T-helper 1 cell treated with Interleukin-12 subunit alpha and Interleukin-12 subunit beta and Interleukin-4 antibody, amounts not matched to agents 30 μg/mL and 1 μg/mL, for 36 hours (primary cell): ENCODE measurements around the gene GLT6D1.
"Not testable (repeated sequence)": the region's sequence is repeated elsewhere in the genome, so short reads cannot be mapped to it uniquely, and the experiment has no call there.

ENCODE experiments used
- H3K27ac Mint-ChIP-seq: one replicate; pipeline ENCODE4 v1.8.0; 2021; ENCODE audit warnings: mild to moderate bottlenecking, mixed read lengths
- H3K27me3 Mint-ChIP-seq: one replicate; pipeline ENCODE4 v1.8.0; 2021; ENCODE audit warnings: low read depth, mixed read lengths
- H3K36me3 Mint-ChIP-seq: one replicate; pipeline ENCODE4 v1.8.0; 2021; ENCODE audit warnings: low read depth, mixed read lengths
- H3K4me1 Mint-ChIP-seq: one replicate; pipeline ENCODE4 v1.8.0; 2021; ENCODE audit warnings: low read depth, mixed read lengths
- H3K4me3 Mint-ChIP-seq: one replicate; pipeline ENCODE4 v1.8.0; 2021; ENCODE audit warnings: mild to moderate bottlenecking, moderate library complexity, mixed read lengths
- H3K9me3 Mint-ChIP-seq: one replicate; pipeline ENCODE4 v1.8.0; 2021; ENCODE audit warnings: mixed read lengths

The GLT6D1 gene, protein sequence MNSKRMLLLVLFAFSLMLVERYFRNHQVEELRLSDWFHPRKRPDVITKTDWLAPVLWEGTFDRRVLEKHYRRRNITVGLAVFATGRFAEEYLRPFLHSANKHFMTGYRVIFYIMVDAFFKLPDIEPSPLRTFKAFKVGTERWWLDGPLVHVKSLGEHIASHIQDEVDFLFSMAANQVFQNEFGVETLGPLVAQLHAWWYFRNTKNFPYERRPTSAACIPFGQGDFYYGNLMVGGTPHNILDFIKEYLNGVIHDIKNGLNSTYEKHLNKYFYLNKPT

DNA sequence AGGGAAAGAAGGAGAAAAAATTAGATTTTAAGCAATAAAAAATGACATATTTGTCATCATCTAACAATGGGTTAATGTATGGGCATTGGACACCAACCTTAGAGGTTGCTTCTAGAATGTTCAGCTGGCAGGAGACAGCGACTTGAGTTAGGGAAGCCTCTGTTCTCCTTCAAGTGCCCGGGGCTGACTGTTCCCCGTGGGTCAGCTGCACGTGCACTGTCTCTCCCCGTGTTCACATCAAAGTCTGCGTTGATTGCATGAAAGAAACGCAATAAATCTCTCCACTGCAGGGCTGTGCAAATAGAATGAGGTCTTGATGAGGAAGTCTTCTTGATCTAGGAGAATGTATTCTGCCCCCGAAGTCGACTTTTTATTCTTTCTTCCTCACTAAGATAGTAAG lies at the start of gene GLT6D1:
Gene GLT6D1, minus strand, starts transcription at position 345 of the 400 bp plus-strand sequence. CDS start 353 bp downstream, outside the sequence.
- H3K27ac Mint-ChIP-seq = no peak within 1 kb of the TSS

DNA sequence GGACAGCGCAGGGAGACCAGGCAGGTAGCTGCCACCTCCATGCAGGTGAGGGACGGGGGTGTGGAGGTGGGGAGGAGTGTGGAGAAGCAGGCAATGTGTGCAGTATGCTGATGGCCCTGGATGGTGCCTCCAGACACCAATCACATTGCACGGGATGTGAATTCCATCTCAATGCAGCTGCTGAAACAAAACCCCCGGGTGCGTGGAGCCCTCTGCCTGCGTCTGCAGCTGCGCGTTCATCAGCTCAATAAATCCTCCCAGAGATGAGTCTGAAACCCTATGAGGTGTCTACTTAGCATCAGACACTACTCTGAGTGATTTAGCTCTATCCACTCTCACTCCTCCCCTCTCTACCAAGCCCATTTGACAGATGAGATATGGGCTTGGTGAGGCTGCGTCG lies 49.7 kb upstream of the GLT6D1 start:
- Mint-ChIP-seq H3K4me1 (no peaks in the 10 kb centered on the region), H3K9me3 (no peaks in the 10 kb centered on the region), H3K36me3 (no peaks in the 10 kb centered on the region), H3K27me3 (no peaks in the 10 kb centered on the region), H3K4me3 (no peak overlapping the region), H3K27ac (no peak overlapping the region)

More for the DNA sequence above, at the start of gene GLT6D1:
- peaks cover 14% of the 10 kb centered on the region for H3K9me3 Mint-ChIP-seq
- H3K4me1 Mint-ChIP-seq = no peaks in the 10 kb centered on the region
- H3K36me3 Mint-ChIP-seq = no peaks in the 10 kb centered on the region
- H3K27me3 Mint-ChIP-seq = no peaks in the 10 kb centered on the region
- H3K4me3 Mint-ChIP-seq = no peak within 1 kb of the TSS

DNA sequence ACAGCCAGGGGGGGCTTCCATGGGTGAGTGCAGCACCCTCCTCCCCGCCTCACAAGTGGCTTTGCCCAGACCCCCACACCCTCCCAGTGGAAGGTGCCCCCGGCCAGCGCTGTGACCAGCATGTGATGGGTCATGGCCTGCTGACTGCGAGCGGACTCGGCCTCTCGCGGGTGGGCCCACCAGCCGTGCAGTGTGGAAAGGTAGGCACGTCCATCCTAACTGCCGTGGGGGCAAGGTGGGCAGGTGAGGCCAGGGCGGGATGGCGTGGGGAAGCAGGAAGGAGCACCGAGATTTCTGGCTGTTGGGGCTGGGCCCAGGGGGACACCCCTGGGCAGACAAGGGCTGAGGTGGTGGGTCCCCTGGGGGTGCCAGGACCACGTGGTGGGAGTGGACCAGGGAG lies 47.9 kb upstream of the GLT6D1 start:
- Mint-ChIP-seq H3K27ac (no peak overlapping the region), H3K4me1 (no peaks in the 10 kb centered on the region), H3K4me3 (no peak overlapping the region), H3K9me3 (no peaks in the 10 kb centered on the region), H3K27me3 (no peaks in the 10 kb centered on the region), H3K36me3 (no peaks in the 10 kb centered on the region)

DNA sequence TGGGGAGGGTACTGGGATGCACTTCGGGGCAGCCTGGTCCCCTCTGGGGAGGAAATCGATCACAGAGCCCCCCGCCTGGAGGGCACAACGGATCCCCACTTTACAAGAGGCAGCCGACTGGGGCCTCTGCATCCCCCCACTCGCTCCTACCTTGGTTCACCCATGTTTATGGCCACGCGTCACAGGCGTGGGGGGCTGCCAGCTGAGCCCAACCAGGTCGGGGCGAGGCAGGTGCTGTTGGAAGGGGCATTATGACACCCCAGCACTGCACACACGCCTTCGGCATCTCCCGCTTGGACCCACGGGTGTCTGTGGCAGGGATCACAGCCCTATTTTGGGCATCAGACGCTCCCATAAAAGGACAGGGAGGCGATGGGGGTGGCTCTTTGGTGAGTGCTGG lies 45.4 kb upstream of the GLT6D1 start:
- H3K36me3 Mint-ChIP-seq = no peaks in the 10 kb centered on the region
- no peaks in the 10 kb centered on the region for H3K4me1 Mint-ChIP-seq
- no peak overlapping the region for H3K4me3 Mint-ChIP-seq
- no peaks in the 10 kb centered on the region for H3K27me3 Mint-ChIP-seq
- no peak overlapping the region for H3K27ac Mint-ChIP-seq
- H3K9me3 Mint-ChIP-seq = no peaks in the 10 kb centered on the region

DNA sequence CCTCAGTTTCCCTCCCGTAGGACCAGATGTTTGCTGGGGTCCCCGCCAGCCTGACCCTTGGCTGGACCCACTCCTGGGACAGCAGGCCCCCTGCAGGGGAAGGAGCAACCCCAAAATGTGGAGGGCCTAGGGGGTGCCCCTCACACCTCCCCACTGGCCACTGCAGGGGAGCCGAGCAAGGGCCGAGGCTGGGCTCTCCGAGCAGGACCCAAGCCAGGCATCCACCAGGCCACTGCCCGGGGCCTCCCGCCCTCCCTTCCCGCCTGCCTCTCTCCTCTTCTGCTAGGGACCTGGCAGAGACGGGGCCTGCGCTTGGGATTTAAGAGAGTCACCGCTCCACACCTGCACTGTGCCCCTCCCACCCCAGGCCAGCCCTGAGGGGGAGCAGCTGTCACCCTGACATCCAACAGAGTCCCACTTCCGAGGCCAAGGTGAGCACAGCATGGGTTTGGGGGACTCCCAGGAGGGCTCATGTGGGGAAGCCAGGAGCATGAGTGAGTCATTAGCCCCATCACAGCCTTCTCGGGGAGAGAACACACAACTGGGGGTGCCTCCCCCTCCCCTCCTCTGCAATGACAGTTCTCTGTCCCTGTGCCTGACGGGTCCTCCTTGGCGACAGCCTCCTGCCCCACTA lies 44.2 kb upstream of the GLT6D1 start:
- no peak overlapping the region for H3K4me3 Mint-ChIP-seq
- H3K27me3 Mint-ChIP-seq = no peaks in the 10 kb centered on the region
- no peaks in the 10 kb centered on the region for H3K36me3 Mint-ChIP-seq
- no peaks in the 10 kb centered on the region for H3K4me1 Mint-ChIP-seq
- H3K27ac Mint-ChIP-seq = no peak overlapping the region
- no peaks in the 10 kb centered on the region for H3K9me3 Mint-ChIP-seq

DNA sequence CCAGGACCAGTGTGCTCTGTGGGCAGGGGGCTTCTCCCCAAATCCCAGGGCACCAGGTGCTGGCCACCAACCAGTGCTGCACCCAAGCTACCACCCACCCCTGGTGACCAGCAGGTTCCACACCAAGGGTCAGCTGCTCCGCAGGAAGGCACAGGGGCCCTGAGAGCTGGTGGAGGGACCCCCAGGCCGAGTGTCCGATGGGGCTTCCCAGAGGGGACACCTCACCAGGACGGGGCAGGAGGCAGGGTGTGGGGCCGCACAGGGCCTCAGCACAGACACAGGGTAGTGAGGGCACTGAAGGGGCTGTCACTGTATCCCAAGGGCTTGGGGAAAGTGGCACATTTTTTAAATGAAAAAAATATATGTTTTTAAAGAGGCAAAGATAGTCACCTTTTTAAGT lies 41.8 kb upstream of the GLT6D1 start:
- no peaks in the 10 kb centered on the region for H3K36me3 Mint-ChIP-seq
- no peaks in the 10 kb centered on the region for H3K9me3 Mint-ChIP-seq
- no peak overlapping the region for H3K27ac Mint-ChIP-seq
- H3K27me3 Mint-ChIP-seq = no peaks in the 10 kb centered on the region
- H3K4me1 Mint-ChIP-seq = no peaks in the 10 kb centered on the region
- no peak overlapping the region for H3K4me3 Mint-ChIP-seq

DNA sequence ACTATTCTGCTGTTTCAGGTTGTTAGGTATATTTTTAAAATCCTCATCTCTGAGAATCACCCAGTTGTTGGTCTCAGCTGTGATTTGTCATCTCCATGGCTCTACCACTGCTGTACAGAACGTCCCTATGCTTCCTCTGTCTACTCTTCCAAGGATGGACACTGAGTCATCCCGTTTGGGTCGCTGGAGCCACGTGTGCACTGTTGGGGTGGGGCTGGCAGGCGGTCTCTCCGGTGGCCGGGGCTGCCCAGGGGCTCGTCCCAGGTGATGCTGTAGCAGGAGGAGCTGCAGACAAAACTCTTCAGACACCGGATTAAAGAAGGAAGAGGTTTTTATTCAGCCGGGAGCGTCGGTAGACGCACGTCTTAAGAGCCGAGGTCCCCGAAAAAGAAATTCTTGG lies 40.7 kb upstream of the GLT6D1 start:
- Mint-ChIP-seq H3K9me3 (no peaks in the 10 kb centered on the region), H3K27ac (no peak overlapping the region), H3K27me3 (no peaks in the 10 kb centered on the region), H3K4me1 (no peaks in the 10 kb centered on the region), H3K36me3 (no peaks in the 10 kb centered on the region), H3K4me3 (no peak overlapping the region)

DNA sequence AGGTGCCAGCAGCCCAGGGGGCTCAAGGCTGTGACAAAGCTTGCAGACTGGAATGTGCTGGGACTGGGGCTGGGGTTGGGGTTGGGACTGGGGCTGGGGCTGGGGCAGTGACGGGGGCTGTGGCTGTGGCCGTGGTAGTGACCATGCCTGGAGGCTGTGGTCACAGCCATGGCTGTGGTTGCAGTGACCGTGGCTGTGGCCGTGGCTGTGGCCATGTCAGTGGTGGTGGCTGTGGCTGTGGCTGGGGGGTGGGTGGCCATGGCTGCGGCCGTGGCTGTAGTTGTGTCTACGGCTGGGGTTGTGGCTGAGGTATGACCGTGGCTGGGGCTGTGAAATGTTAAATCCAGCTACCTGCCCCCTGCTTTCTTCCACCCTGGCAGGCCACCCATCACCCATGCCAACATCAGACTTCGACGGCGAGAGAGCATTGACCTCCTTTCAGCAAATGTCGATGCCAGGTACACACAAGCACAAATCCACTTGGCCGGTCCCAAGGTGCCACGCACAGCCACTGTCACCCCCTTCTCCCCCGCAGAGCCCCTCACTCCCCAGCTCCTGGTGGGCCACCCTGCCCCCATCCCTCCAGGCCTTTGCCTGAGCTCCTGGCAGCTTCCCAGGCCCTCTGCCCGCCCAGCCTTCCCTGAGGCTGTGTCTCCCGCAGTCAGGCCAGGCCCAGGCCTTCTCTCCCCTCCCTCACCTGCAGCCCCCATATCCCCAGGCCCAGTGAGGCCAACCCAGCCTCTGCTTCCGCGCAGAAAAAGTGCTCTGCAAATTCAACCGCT lies 39.1 kb upstream of the GLT6D1 start:
- no peaks in the 10 kb centered on the region for H3K27me3 Mint-ChIP-seq
- H3K9me3 Mint-ChIP-seq = no peaks in the 10 kb centered on the region
- H3K27ac Mint-ChIP-seq = no peak overlapping the region

DNA sequence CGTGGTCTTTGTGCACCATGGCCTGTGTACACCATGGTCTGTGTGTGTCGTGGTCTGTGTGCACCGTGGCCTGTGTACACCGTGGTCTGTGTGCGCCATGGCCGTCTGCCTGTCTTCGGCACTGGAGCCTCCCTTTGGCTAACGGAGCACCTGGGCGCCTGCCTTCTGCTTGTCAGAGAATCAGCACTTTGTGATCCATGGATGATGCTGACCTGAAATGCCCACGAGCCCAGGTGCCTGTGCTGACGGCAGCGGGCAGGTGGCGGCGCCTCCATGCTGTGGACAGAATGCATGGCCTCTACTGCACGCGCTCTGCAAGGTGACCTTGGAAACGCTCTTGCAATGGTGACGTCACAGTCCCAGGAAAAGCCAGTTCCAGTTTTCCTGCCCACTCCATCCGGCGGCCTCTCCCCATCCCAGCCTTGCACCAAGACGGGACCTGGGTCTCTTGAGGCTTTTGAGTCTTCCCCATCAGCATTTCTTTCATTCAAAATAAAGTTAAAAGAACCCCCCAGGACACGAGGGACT lies 38.4 kb upstream of the GLT6D1 start:
- H3K4me3 Mint-ChIP-seq = no peak overlapping the region
- no peaks in the 10 kb centered on the region for H3K27me3 Mint-ChIP-seq
- H3K27ac Mint-ChIP-seq = no peak overlapping the region
- H3K36me3 Mint-ChIP-seq = no peaks in the 10 kb centered on the region
- H3K4me1 Mint-ChIP-seq = no peaks in the 10 kb centered on the region
- no peaks in the 10 kb centered on the region for H3K9me3 Mint-ChIP-seq

More for the DNA sequence above, 39.1 kb upstream of the GLT6D1 start:
- Mint-ChIP-seq H3K4me3 (no peak overlapping the region), H3K36me3 (no peaks in the 10 kb centered on the region), H3K4me1 (no peaks in the 10 kb centered on the region)

DNA sequence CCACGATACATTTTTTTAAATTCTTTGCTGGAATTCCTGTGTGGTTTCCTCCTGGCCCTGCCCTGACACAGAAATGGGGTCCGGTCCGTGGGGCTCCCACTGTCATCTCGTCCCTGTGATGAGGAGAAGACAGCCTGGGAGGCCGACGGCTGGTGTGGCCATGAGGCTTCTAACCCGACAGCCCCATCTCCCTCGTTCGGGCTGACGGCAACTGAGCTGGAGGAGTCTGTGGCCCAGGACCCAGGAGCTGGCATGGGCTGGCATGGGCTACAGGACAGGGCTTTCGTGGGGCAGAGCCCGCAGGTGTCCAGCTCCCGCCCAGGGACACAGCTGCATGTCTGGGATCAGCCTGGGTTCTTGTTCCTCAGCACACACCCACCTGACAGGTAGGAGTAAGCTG lies 37.6 kb upstream of the GLT6D1 start:
- H3K4me3 Mint-ChIP-seq = no peak overlapping the region

DNA sequence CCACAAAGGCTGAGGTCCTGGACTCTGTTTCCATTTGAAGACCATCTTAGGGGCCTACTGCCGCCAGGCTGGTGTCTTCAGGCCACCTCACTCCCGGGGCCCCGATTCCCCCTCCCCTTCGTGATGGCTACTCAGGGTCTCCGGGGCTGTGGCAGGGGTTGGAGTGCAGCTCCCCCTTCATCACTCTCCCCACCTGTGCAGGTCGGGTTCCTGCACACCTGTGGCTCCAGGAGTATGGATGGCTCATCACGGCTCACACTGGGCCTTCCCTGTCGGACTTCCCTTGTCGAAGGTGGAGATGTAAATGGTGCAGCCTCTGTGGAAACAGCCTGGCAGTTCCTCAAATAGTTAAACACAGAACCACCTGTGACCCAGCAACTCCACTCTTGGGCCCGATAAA lies 35.6 kb upstream of the GLT6D1 start:
- no peaks in the 10 kb centered on the region for H3K36me3 Mint-ChIP-seq
- no peaks in the 10 kb centered on the region for H3K4me1 Mint-ChIP-seq
- H3K4me3 Mint-ChIP-seq = no peak overlapping the region
- no peaks in the 10 kb centered on the region for H3K27me3 Mint-ChIP-seq
- H3K9me3 Mint-ChIP-seq = no peaks in the 10 kb centered on the region
- H3K27ac Mint-ChIP-seq = no peak overlapping the region

More for the DNA sequence above, 37.6 kb upstream of the GLT6D1 start:
- Mint-ChIP-seq H3K9me3 (no peaks in the 10 kb centered on the region), H3K27ac (no peak overlapping the region), H3K27me3 (no peaks in the 10 kb centered on the region), H3K4me1 (no peaks in the 10 kb centered on the region), H3K36me3 (no peaks in the 10 kb centered on the region)

DNA sequence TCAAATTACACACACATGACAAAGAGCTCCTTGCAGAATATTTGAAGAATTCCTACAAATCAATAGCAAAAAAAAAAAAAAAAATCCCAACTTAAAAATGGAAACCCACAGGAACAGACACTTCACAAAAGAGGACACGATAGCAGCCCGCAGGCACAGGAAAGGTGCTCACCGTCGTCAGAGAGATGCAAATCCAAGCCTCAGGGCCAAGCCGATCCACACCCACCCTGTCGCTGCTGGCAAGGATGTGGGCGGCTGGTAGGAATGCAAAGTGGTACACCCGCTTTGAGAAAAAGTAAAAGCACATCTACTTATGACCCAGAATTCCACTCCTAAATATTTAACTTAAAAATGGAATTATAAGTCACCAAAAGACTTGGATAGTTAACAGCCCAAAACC lies 34.6 kb upstream of the GLT6D1 start:
- Mint-ChIP-seq H3K4me3 (no peak overlapping the region), H3K36me3 (no peaks in the 10 kb centered on the region), H3K27me3 (no peaks in the 10 kb centered on the region), H3K9me3 (no peaks in the 10 kb centered on the region), H3K27ac (no peak overlapping the region), H3K4me1 (no peaks in the 10 kb centered on the region)

DNA sequence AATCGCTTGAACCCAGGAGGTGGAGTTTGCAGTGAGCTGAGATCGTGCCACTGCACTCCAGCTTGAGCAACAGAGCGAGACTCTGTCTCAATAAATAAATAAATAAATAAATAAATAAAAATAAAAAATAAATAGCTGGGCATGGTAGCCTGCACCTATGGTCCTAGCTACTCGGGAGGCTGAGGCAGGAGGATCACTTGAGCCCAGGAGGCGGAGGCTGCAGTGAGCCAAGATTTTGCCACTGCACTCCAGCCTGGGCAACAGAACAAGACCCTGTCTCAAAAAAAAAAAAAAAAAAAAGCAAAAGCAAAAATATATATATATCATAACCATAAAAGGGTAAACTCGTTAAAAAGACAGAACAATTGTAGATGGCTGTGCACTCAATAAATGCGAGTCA lies 33.4 kb upstream of the GLT6D1 start:
- not testable (repeated sequence) for H3K36me3 Mint-ChIP-seq, H3K9me3 Mint-ChIP-seq, H3K27me3 Mint-ChIP-seq

DNA sequence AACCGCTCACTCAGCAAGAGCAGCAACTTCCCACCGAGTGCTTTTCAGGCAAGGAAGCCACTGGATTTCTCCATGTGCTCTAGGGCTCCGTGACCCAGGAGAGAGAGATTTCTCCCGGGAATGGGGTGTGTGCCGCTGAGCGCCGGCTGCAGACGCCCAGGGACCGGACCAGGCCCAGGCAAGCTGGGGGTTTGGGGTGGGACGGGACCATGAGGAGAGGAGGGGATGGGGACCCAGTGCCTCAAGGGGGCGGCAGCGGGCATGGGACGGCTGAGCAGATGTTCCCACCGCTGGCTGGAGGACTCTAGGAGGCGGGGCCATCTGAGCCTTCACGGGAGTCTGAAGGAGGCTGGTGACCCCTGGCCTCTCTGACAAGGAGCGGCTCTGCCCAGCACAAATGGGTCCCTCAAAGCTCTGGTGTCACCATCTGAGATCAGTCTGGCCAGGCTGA lies 32.3 kb upstream of the GLT6D1 start:
- Mint-ChIP-seq H3K27me3 (no peaks in the 10 kb centered on the region), H3K4me1 (no peaks in the 10 kb centered on the region), H3K9me3 (no peaks in the 10 kb centered on the region)

More for the DNA sequence above, 33.4 kb upstream of the GLT6D1 start:
- H3K4me3 Mint-ChIP-seq, H3K4me1 Mint-ChIP-seq, H3K27ac Mint-ChIP-seq: not testable (repeated sequence)

More for the DNA sequence above, 32.3 kb upstream of the GLT6D1 start:
- Mint-ChIP-seq H3K36me3 (no peaks in the 10 kb centered on the region), H3K27ac (no peak overlapping the region), H3K4me3 (no peak overlapping the region)
